HUES48 (cell line): ENCODE measurements around the gene TEAD1.

Experiments
- H3K27ac ChIP-seq: one replicate; pipeline ENCODE4 v1.7.0; 2013; ENCODE audit warnings: low read depth, low read length, inconsistent platforms
- H3K27me3 ChIP-seq: 2 replicates; pipeline ENCODE4 v1.6.1; 2013; ENCODE audit warnings: mild to moderate bottlenecking, low read length; ENCODE audit not compliant: control insufficient read depth, insufficient read depth
- H3K36me3 ChIP-seq: 2 replicates; pipeline ENCODE4 v1.6.1; 2013; ENCODE audit warnings: low read length; ENCODE audit not compliant: control insufficient read depth, insufficient read depth
- H3K4me1 ChIP-seq: 2 replicates; pipeline ENCODE4 v1.6.1; 2013; ENCODE audit warnings: mild to moderate bottlenecking, low read length; ENCODE audit not compliant: control insufficient read depth, insufficient read depth
- H3K4me3 ChIP-seq: 2 replicates; pipeline ENCODE4 v1.5.1; 2013; ENCODE audit warnings: mild to moderate bottlenecking, low read depth, low read length
- H3K9ac ChIP-seq: 2 replicates; pipeline ENCODE4 v1.6.1; 2013; ENCODE audit warnings: mild to moderate bottlenecking, low read depth, low read length, moderate library complexity
- H3K9me3 ChIP-seq: 2 replicates; pipeline ENCODE4 v1.6.1; 2013; ENCODE audit warnings: low read length; ENCODE audit not compliant: control insufficient read depth, insufficient read depth

Gene TEAD1

GRCh38 chr11:12741671-12742216 is 67.5 kb downstream of the TEAD1 start:
- Histone ChIP-seq H3K4me3 (no peak overlapping the region), H3K27ac (no peak overlapping the region), H3K36me3 (no peaks in the 10 kb centered on the region), H3K4me1 (peaks cover 29% of the 10 kb centered on the region), H3K27me3 (no peaks in the 10 kb centered on the region), H3K9me3 (no peaks in the 10 kb centered on the region), H3K9ac (no peak overlapping the region)

GRCh38 chr11:12743834-12744449 is 69.7 kb downstream of the TEAD1 start:
- Histone ChIP-seq H3K36me3 (no peaks in the 10 kb centered on the region), H3K9me3 (no peaks in the 10 kb centered on the region), H3K4me1 (peaks cover 33% of the 10 kb centered on the region), H3K9ac (no peak overlapping the region), H3K27me3 (no peaks in the 10 kb centered on the region), H3K4me3 (no peak overlapping the region), H3K27ac (no peak overlapping the region)

GRCh38 chr11:12744826-12745502 is 70.7 kb downstream of the TEAD1 start:
- H3K4me3 ChIP-seq = no peak overlapping the region
- H3K9ac ChIP-seq = no peak overlapping the region
- H3K27ac ChIP-seq = peak overlapping the region; percentile 51
- no peaks in the 10 kb centered on the region for H3K9me3 ChIP-seq
- H3K4me1 ChIP-seq = peaks cover 42% of the 10 kb centered on the region
- H3K36me3 ChIP-seq = no peaks in the 10 kb centered on the region
- no peaks in the 10 kb centered on the region for H3K27me3 ChIP-seq

GRCh38 chr11:12745787-12746186 is 71.6 kb downstream of the TEAD1 start:
- Histone ChIP-seq H3K4me1 (peaks cover 45% of the 10 kb centered on the region), H3K9ac (no peak overlapping the region), H3K4me3 (no peak overlapping the region), H3K9me3 (no peaks in the 10 kb centered on the region), H3K36me3 (no peaks in the 10 kb centered on the region), H3K27me3 (no peaks in the 10 kb centered on the region), H3K27ac (peak overlapping the region; percentile 79)

- H3K4me1 ChIP-seq = peaks cover 50% of the 10 kb centered on the region
- no peaks in the 10 kb centered on the region for H3K27me3 ChIP-seq
- peak overlapping the region; percentile 79 for H3K27ac ChIP-seq
- H3K9ac ChIP-seq = no peak overlapping the region
- no peaks in the 10 kb centered on the region for H3K9me3 ChIP-seq
- no peaks in the 10 kb centered on the region for H3K36me3 ChIP-seq
- H3K4me3 ChIP-seq = peak overlapping the region; percentile 19; the same call in 1 of the 2 replicates
Measured at GRCh38 chr11:12746593-12747097, 72.4 kb downstream of the TEAD1 start.

DNA sequence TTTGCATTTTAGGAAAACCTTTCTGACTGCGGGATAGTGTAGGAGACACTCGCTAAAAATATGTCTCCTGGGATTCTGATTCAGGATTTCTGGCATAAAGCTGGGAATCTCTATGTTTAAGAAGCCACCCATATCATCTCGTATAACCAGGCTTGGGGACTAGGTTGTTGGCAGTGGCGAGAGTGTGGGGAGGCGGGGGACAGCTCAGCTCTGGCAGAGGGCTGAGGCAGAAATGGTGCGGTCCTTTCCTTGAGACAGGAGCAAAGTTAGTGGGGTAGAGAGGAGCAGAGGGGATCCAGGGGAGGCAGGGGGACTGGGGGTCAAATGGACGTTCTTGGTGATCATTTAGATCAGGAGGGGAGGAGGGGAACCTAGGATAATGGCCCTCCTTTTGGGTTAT is 74.3 kb downstream of the TEAD1 start:
- H3K4me3 ChIP-seq = no peak overlapping the region
- H3K4me1 ChIP-seq = peaks cover 64% of the 10 kb centered on the region
- H3K27ac ChIP-seq = no peak overlapping the region
- no peaks in the 10 kb centered on the region for H3K36me3 ChIP-seq
- H3K9me3 ChIP-seq = no peaks in the 10 kb centered on the region
- H3K9ac ChIP-seq = no peak overlapping the region
- H3K27me3 ChIP-seq = no peaks in the 10 kb centered on the region

GRCh38 chr11:12749442-12749841 is 75.2 kb downstream of the TEAD1 start:
- Histone ChIP-seq H3K27ac (no peak overlapping the region), H3K9ac (no peak overlapping the region), H3K27me3 (no peaks in the 10 kb centered on the region), H3K36me3 (no peaks in the 10 kb centered on the region), H3K4me3 (0 out of 2 replicates have a peak overlapping the region, but pooled peaks have one; percentile 3), H3K9me3 (no peaks in the 10 kb centered on the region), H3K4me1 (peaks cover 72% of the 10 kb centered on the region)

GRCh38 chr11:12750181-12750580 is 76.0 kb downstream of the TEAD1 start:
- no peak overlapping the region for H3K9ac ChIP-seq
- H3K36me3 ChIP-seq = no peaks in the 10 kb centered on the region
- H3K9me3 ChIP-seq = no peaks in the 10 kb centered on the region
- H3K4me1 ChIP-seq = peaks cover 72% of the 10 kb centered on the region
- H3K27ac ChIP-seq = no peak overlapping the region
- H3K27me3 ChIP-seq = no peaks in the 10 kb centered on the region
- no peak overlapping the region for H3K4me3 ChIP-seq

DNA sequence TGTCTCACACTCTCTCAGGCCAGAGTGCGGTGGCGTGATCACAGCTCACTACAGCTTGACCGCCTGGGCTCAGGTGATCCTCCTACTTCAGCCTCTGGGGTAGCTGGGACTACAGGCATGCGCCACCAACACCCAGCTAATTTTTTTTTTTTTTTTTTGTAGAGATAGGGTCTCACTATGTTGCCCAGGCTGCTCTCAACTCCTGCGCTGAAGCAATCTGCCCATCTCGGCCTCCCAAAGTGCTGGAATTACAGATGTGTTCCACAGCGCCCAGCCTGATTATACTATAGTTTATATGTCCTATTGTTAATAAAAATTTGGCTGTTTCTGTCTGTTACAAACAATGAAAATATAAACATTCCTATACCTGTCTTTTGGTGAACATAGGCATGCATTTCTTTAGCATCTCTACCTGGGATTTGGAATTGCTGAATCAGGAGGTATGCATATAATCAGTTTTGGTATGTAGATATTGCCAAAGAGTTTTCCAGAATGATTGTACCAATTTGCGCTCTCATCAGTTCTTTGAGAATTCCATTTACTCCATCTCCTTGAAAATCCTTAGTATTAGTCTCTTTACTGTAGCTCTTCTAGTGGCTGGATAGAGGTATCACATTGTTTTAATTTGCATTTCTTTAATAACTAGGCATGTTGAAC is 78.8 kb downstream of the TEAD1 start:
- no peak overlapping the region for H3K27ac ChIP-seq
- H3K9me3 ChIP-seq = no peaks in the 10 kb centered on the region
- peaks cover 72% of the 10 kb centered on the region for H3K4me1 ChIP-seq

DNA sequence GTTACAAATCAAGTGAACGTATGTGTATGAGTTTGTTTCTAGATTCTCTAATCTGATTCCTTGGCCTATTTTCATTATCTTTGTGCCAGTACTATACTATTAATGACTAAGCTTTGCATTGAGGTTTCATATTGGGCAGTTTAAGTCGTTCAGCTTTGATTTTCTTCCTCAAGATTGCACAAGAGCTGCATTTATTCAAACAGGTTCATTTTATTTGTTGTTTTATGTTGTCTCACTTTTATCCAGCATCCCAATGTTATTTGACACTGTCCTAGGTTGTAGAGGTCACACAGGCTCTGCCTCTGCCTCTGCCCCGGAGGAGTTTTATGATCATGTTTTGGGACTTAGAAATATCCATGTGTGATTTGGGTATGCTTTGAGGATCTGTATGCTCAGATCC is 79.8 kb downstream of the TEAD1 start:
- peaks cover 62% of the 10 kb centered on the region for H3K4me1 ChIP-seq
- no peaks in the 10 kb centered on the region for H3K27me3 ChIP-seq
- H3K27ac ChIP-seq = no peak overlapping the region
- H3K36me3 ChIP-seq = no peaks in the 10 kb centered on the region
- H3K4me3 ChIP-seq = no peak overlapping the region
- no peaks in the 10 kb centered on the region for H3K9me3 ChIP-seq
- H3K9ac ChIP-seq = no peak overlapping the region

More for the DNA sequence above, 78.8 kb downstream of the TEAD1 start:
- Histone ChIP-seq H3K36me3 (no peaks in the 10 kb centered on the region), H3K4me3 (no peak overlapping the region), H3K9ac (no peak overlapping the region), H3K27me3 (no peaks in the 10 kb centered on the region)
